GM23248 (cell line): Measurements from ENCODE around the gene C16orf92.

Experiments used
- EZH2 ChIP-seq: fragments of 200-600 bp; sonication (generic); IDR thresholded peaks from 2 replicates; pipeline ENCODE4 v1.6.1; 2018; ENCODE audit warnings: antibody characterized with exemption, mild to moderate bottlenecking; ENCODE audit not compliant: insufficient read depth, poor library complexity, severe bottlenecking
- EZH2phosphoT487 ChIP-seq: fragments of 200-600 bp; sonication (generic); IDR thresholded peaks from 2 replicates; pipeline ENCODE4 v1.6.1; 2018; ENCODE audit warnings: antibody characterized with exemption, moderate library complexity, mild to moderate bottlenecking, low read depth; ENCODE audit not compliant: insufficient read depth

DNA sequence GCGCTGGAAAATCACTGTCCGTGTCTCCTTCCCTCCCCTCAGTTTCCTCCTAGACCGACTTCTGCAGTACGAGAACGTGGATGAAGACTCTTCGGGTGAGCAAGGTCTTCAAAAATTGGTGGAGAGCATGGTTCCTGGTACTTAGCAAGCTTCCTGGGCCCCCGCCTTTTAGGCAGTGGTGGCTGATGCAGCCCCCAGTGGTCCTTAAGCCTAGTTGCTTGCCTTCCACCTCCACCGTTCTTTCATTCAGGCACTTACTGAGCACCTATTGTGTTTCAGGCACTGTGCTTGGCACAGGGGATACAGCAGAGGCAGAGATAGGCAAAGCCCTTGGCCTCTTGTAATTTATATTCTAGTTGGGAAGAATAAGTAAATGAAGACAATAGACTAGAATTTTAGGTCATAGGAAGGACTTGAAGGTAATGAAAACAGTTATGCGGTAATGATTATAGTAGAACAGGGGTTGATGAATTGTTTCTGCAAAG, 26.2 kb upstream of the C16orf92 start:
- TF ChIP-seq EZH2phosphoT487: no peak
- no peak for TF ChIP-seq EZH2
